ENCODE data around the gene CCSER1.
"Not testable (repeated sequence)": the region's sequence is repeated elsewhere in the genome, so short reads cannot be mapped to it uniquely, and the experiment has no call there.

The CCSER1 gene

DNA sequence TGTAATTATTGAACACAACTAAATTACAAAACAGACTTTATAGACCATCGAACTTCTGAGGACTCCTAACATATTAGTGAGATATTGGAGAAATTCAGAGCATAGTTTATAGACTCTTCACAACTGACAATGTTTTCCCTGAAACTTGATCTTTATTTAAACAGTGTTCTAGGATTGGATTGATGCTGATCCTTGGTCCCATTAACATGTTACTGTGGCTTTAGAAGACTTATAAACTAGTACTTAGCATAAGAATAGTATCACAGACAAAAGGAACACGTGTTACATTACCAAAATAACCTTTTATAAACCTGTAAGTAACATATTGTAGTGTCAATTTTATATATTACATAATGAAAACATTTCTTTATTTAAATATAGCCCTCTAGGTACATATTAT is 689.6 kb downstream of the CCSER1 start:
- DNase-seq (ENCODE audit: insufficient read length, low spot score) (no peak), FAIRE-seq (no peak)
- no peak for TF ChIP-seq CTCF (IDR thresholded peaks at IDR 0.05; ENCODE audit: insufficient read depth, missing control alignments)

GRCh38 chr4:90824266-90825150 is 697.3 kb downstream of the CCSER1 start:
- TF ChIP-seq CTCF (IDR thresholded peaks at IDR 0.05; ENCODE audit: insufficient read depth, missing control alignments), result no peak
- FAIRE-seq, result no peak

DNA sequence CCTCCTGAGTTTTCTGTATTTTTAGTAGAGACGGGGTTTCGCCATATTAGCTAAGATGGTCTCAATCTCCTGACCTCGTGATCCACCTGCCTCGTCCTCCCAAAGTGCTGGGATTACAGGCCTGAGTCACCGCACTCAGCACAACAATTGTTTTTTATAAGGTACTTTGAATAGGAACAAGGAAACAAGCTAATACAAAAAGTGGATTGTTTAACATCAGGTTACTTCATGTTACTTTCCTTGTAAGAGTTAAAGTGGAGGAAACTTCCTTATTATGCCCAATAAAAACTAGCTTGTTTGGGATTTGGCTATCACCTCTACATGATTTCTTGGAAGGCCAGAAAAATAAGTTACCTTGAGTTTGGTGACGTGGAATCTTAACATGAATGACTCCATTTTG is 698.7 kb downstream of the CCSER1 start:
- DNase-seq (ENCODE audit: insufficient read length, low spot score), result no peak
- FAIRE-seq, result no peak
- TF ChIP-seq CTCF (IDR thresholded peaks at IDR 0.05; ENCODE audit: insufficient read depth, missing control alignments), result no peak

More at GRCh38 chr4:90824266-90825150, 697.3 kb downstream of the CCSER1 start:
- DNase-seq (ENCODE audit: insufficient read length, low spot score), result no peak

DNA sequence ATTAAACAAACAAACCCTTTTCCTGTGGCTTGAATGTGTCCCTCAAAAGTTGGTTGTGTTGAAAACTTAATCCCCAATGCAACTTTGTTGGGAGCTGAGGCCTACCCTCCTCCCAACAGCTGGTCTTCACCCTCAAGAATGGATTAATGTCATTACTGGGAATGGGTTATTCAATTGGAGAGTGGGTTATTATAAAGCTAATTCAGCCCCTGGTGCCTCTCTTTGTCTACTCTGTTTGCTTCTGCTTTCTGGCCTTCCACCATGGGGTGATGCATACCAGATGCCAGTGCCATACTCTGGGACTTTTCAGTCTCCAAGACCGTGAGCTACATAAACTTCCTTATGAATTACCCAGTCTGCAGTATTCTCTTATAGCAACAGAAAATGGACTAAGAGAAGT is 706.5 kb downstream of the CCSER1 start:
- no peak for FAIRE-seq
- no peak for DNase-seq (ENCODE audit: insufficient read length, low spot score)
- TF ChIP-seq CTCF (IDR thresholded peaks at IDR 0.05; ENCODE audit: insufficient read depth, missing control alignments), result no peak

DNA sequence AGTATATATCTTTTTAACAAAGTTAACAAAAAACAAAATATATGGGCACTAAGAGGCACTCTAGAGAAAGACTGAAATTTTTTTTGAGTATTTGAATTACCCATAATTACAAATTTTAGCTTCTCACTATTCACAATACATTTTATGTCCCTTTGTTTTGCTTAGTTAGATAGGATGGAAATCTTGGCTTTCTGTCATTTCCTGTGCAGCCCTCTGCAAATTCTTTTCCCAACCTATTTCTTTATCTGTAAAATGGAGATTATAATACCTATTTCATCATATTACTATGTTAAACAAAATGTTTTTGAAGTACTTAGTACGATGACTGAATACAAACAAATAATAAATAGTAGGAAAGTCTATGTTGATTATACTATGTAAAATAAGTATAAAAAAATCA is 710.0 kb downstream of the CCSER1 start:
- FAIRE-seq, result no peak
- DNase-seq (ENCODE audit: insufficient read length, low spot score), result no peak
- TF ChIP-seq CTCF (IDR thresholded peaks at IDR 0.05; ENCODE audit: insufficient read depth, missing control alignments), result no peak

DNA sequence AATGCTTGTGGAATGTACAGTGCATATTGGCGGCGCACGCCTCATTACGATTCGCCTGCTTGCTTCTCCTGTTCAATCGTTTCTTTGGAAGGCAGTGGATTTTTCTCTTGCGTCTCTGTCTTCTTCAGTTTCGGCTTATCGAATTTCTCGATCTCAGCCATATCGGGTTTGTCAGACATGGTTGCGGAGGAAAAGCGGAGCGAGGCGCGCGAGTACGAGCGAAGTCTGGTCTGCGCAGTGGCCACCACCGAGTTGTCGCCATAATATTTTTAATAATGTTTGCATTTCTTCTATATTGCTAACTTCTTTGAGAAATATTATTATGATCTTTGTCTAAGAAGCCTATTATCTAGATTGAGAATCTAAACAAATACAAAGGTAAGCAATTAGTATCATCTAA is 711.7 kb downstream of the CCSER1 start:
- DNase-seq (ENCODE audit: insufficient read length, low spot score); FAIRE-seq: not testable (repeated sequence)

- no peak for FAIRE-seq
- DNase-seq (ENCODE audit: insufficient read length, low spot score), result no peak
- TF ChIP-seq CTCF (IDR thresholded peaks at IDR 0.05; ENCODE audit: insufficient read depth, missing control alignments), result no peak
Observed at GRCh38 chr4:90840291-90840690, 713.1 kb downstream of the CCSER1 start.

Data from D721Med (cell line).